ENCODE measurements around the gene C12orf57.
"Not testable (repeated sequence)": the region's sequence is repeated elsewhere in the genome, so short reads cannot be mapped to it uniquely, and the experiment has no call there.

GRCh38 chr12:6908141-6908540 is 35.7 kb upstream of the C12orf57 start:
- not testable (repeated sequence) for TF ChIP-seq CTCF, POLR2A (IDR thresholded peaks at IDR 0.05)
